GM23338 (cell line): Measurements from ENCODE around the gene THTPA. TPM values are rescaled to one million over a fixed set of nuclear protein-coding genes. Genes with fewer than 3 reads are reported as not detected.

Source experiments
- ATAC-seq: fragments of 200-7000 bp; cut with Tn5 transposase; 3 replicates; pipeline ENCODE4 v1.9.1; 2020
- DNase-seq: peaks from one replicate; pipeline ENCODE4 v3.0.0-alpha.2; 2015; ENCODE audit warnings: low spot score
- H2AFZ ChIP-seq: fragments of 200-600 bp; sonication (generic); 2 replicates; pipeline ENCODE4 v1.8.0; 2016; ENCODE audit warnings: antibody characterized with exemption, mild to moderate bottlenecking, moderate library complexity
- H3F3A ChIP-seq: fragments of 200-600 bp; sonication (generic); replicated peaks from 2 replicates; pipeline ENCODE4 v1.8.0; 2017; ENCODE audit warnings: antibody characterized with exemption, mixed run types, low read depth
- H3K27ac ChIP-seq: fragments of 200-600 bp; sonication (generic); 2 replicates; pipeline ENCODE4 v1.6.1; 2016; ENCODE audit warnings: low read depth
- H3K27me3 ChIP-seq: fragments of 200-600 bp; sonication (generic); 2 replicates; pipeline ENCODE4 v1.8.0; 2016; ENCODE audit warnings: mild to moderate bottlenecking, mixed run types, moderate library complexity; ENCODE audit not compliant: insufficient read depth
- H3K36me3 ChIP-seq: fragments of 200-600 bp; sonication (generic); 2 replicates; pipeline ENCODE4 v1.8.0; 2016; ENCODE audit warnings: mild to moderate bottlenecking; ENCODE audit not compliant: insufficient read depth
- H3K4me1 ChIP-seq: fragments of 200-600 bp; sonication (generic); 2 replicates; pipeline ENCODE4 v1.8.0; 2016; ENCODE audit warnings: mild to moderate bottlenecking, moderate library complexity; ENCODE audit not compliant: insufficient read depth
- H3K4me2 ChIP-seq: fragments of 200-600 bp; sonication (generic); 2 replicates; pipeline ENCODE4 v1.7.1; 2017; ENCODE audit warnings: mixed run types
- H3K4me3 ChIP-seq: fragments of 200-600 bp; sonication (generic); 2 replicates; pipeline ENCODE4 v1.6.1; 2016; ENCODE audit warnings: mixed run types
- H3K79me2 ChIP-seq: fragments of 200-600 bp; sonication (generic); replicated peaks from 2 replicates; pipeline ENCODE4 v1.8.0; 2017; ENCODE audit warnings: mild to moderate bottlenecking; ENCODE audit not compliant: insufficient read depth
- H3K9me2 ChIP-seq: fragments of 200-600 bp; sonication (generic); 2 replicates; pipeline ENCODE4 v1.8.0; 2017; ENCODE audit not compliant: insufficient read depth
- H4K20me1 ChIP-seq: fragments of 200-600 bp; sonication (generic); replicated peaks from 2 replicates; pipeline ENCODE4 v1.8.0; 2017; ENCODE audit warnings: mild to moderate bottlenecking; ENCODE audit not compliant: insufficient read depth
- H3K27ac Mint-ChIP-seq: 2 replicates; pipeline ENCODE4 v1.8.0; 2020; ENCODE audit warnings: inconsistent platforms, mild to moderate bottlenecking, moderate library complexity, mixed read lengths
- H3K27me3 Mint-ChIP-seq: 3 replicates; pipeline ENCODE4 v1.8.0; 2022; ENCODE audit warnings: low read depth, mild to moderate bottlenecking, moderate library complexity, mixed read lengths, inconsistent platforms; ENCODE audit not compliant: insufficient read depth, poor library complexity
- H3K36me3 Mint-ChIP-seq: 3 replicates; pipeline ENCODE4 v1.8.0; 2021; ENCODE audit warnings: low read depth, mild to moderate bottlenecking, inconsistent platforms, moderate library complexity, mixed read lengths
- H3K4me1 Mint-ChIP-seq: 3 replicates; pipeline ENCODE4 v1.8.0; 2020; ENCODE audit warnings: mild to moderate bottlenecking, inconsistent platforms, mixed read lengths
- H3K4me3 Mint-ChIP-seq: 3 replicates; pipeline ENCODE4 v1.8.0; 2021; ENCODE audit warnings: moderate library complexity, mild to moderate bottlenecking, inconsistent platforms, mixed read lengths
- H3K9me3 Mint-ChIP-seq: 3 replicates; pipeline ENCODE4 v1.8.0; 2020; ENCODE audit warnings: moderate library complexity, mild to moderate bottlenecking, inconsistent platforms, mixed read lengths
- EZH2 ChIP-seq: fragments of 200-600 bp; sonication (generic); IDR thresholded peaks from one replicate; pipeline ENCODE4 v1.8.0; 2017; ENCODE audit warnings: antibody characterized with exemption, mild to moderate bottlenecking, low read depth; ENCODE audit not compliant: unreplicated experiment
- JUNB ChIP-seq: IDR thresholded peaks from one replicate; pipeline ENCODE4 v1.6.1; 2016; ENCODE audit warnings: antibody characterized with exemption; ENCODE audit not compliant: unreplicated experiment
- POLR2AphosphoS5 ChIP-seq: IDR thresholded peaks from 2 replicates; pipeline ENCODE4 v1.6.1; 2016; ENCODE audit warnings: antibody characterized with exemption, low read depth
- ZNF331 ChIP-seq: fragments of 250-450 bp; sonication (Bioruptor Pico); IDR thresholded peaks from 2 replicates; pipeline ENCODE4 v1.5.0; 2020; ENCODE audit warnings: low read depth, mild to moderate bottlenecking, moderate library complexity
- polyA plus RNA-seq: library from polyadenylated mRNA; unstranded; fragments of >200 nt; fragmentation: Nextera tagmentation; extraction: Ambion mirVana; gene quantifications from 2 replicates; pipeline ENCODE4 v1.2.1, GENCODE V29; 2016
- total RNA-seq: library from RNA; depleted of rRNA; stranded (reverse); fragments of >200 nt; shearing (Covaris generic); gene quantifications from 2 replicates; pipeline ENCODE4 v1.2.3, GENCODE V29; 2014
- TF ChIP-seq, protein P1 (sequence below): IDR thresholded peaks from 2 replicates; pipeline ENCODE4 v1.6.1; 2016; ENCODE audit warnings: antibody characterized with exemption

THTPA gene
- total and polyA plus RNA-seq, 2 experiments from 2014 or later: 8.6 to 21.3 TPM

DNA sequence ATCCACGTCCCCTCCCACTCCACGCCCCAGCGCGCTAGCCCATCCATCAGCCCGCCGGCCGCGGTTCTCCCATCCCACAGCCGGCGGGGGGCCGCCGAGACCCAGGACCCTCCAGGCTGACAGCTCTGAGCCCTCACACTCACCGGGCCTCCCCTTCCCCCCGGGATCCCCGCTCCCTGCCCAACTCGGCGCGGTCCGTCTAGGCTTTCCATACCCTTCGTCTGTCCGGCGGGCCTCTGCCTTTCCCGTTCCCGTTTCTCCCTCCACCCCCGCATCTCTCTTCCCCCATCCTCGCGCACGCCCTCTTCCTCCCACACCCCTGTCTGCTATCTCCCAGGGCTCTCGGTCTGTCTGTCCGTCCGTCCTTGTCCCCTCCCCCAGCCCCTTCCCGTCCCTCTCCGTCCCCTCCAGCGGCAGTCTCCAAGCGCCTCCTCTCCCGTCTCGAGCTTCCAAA, 5.2 kb upstream of the THTPA start:
- peak overlapping the region; percentile 100 for H3K4me3 ChIP-seq
- Mint-ChIP-seq H3K4me3 (no peak overlapping the region), H3K27ac (peak overlapping the region; percentile 70), H3K4me1 (peaks cover 11% of the 10 kb centered on the region), H3K27me3 (no peaks in the 10 kb centered on the region), H3K9me3 (no peaks in the 10 kb centered on the region), H3K36me3 (peaks cover 2% of the 10 kb centered on the region; the same call in 2 of the 3 replicates)
- H4K20me1 ChIP-seq: no peaks in the 10 kb centered on the region
- peaks cover 57% of the 10 kb centered on the region for H3K4me1 ChIP-seq
- H2AFZ ChIP-seq: no peak overlapping the region
- H3K9me2 ChIP-seq: no peaks in the 10 kb centered on the region
- H3K27ac ChIP-seq: peak overlapping the region; percentile 99
- ATAC-seq (peak; percentile 26), DNase-seq (no peak)
- H3K79me2 ChIP-seq: peaks cover 52% of the 10 kb centered on the region
- H3K4me2 ChIP-seq: peak overlapping the region; percentile 100
- H3F3A ChIP-seq: 0 out of 2 replicates have a peak, but pooled peaks cover 8% of the 10 kb centered on the region
- TF ChIP-seq, protein P1, sequence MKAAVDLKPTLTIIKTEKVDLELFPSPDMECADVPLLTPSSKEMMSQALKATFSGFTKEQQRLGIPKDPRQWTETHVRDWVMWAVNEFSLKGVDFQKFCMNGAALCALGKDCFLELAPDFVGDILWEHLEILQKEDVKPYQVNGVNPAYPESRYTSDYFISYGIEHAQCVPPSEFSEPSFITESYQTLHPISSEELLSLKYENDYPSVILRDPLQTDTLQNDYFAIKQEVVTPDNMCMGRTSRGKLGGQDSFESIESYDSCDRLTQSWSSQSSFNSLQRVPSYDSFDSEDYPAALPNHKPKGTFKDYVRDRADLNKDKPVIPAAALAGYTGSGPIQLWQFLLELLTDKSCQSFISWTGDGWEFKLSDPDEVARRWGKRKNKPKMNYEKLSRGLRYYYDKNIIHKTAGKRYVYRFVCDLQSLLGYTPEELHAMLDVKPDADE: no peak
- TF ChIP-seq POLR2AphosphoS5: peak; percentile 15; the same call in 1 of the 2 replicates
- TF ChIP-seq JUNB: no peak
- TF ChIP-seq ZNF331 (CRISPR knock-in tag): no peak
- H3K36me3 ChIP-seq: no peaks in the 10 kb centered on the region
- H3K27me3 ChIP-seq: no peaks in the 10 kb centered on the region

DNA sequence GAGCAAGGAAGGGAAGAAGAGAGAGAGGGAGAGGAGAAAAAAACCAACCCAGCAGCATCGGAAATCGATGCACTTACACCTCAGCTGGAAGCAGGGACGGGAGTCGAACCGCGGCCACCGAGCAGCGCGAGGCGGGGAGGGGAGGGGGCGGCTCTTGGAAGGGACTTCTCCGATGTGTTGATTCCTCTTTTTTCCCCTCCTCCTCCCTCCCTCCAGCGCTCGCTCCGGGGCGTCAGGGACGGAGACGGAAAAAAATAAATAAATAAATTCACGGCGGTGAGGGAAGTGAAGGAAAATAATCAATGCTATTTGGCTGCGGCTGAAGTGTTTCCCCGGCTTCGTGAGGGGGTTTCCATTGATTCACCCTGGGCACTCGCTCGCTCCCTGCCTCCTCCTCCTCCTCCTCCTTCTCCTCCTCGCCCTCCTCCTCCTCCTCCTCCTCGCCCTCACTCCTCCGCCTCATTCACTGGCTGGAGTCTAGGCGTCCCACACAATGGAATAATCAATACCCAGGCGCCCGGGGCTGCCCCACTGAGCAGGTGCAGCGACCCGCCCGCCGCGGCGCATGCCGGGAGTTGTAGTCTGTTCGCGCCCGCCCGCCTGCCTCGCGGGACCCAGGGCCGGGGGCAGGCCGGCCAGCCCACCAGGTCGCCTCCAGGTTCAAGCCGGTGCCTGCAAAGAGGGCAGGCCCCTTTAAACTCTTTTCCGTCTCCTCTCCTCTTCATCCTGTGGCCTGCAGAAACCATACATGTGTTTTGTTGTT, 4.6 kb upstream of the THTPA start, which contains the start of gene ZFHX2:
Gene ZFHX2, minus strand, starts transcription at position 500 of the 763 bp plus-strand sequence. CDS start 16,440 bp downstream, outside the sequence.
- Histone ChIP-seq H3K4me1 (peaks cover 52% of the 10 kb centered on the region), H3F3A (0 out of 2 replicates have a peak, but pooled peaks cover 10% of the 10 kb centered on the region), H4K20me1 (no peaks in the 10 kb centered on the region), H3K27ac (peak within 1 kb of the TSS; percentile 99), H3K4me2 (peak within 1 kb of the TSS; percentile 100), H3K36me3 (no peaks in the 10 kb centered on the region), H2AFZ (0 out of 2 replicates have a peak within 1 kb of the TSS, but pooled peaks have one; percentile 70), H3K79me2 (peaks cover 48% of the 10 kb centered on the region), H3K4me3 (peak within 1 kb of the TSS; percentile 100), H3K27me3 (no peaks in the 10 kb centered on the region), H3K9me2 (no peaks in the 10 kb centered on the region)
- Mint-ChIP-seq H3K27ac (peak within 1 kb of the TSS; percentile 95), H3K36me3 (no peaks in the 10 kb centered on the region; the same call in 2 of the 3 replicates), H3K27me3 (peaks cover under 1% of the 10 kb centered on the region), H3K9me3 (no peaks in the 10 kb centered on the region), H3K4me3 (no peak within 1 kb of the TSS; the same call in 2 of the 3 replicates), H3K4me1 (peaks cover 13% of the 10 kb centered on the region)
- DNase-seq: peak; percentile 95
- peak; percentile 70 for ATAC-seq
- peak; percentile 51; the same call in 1 of the 2 replicates for TF ChIP-seq POLR2AphosphoS5
- no peak for TF ChIP-seq EZH2
- no peak for TF ChIP-seq JUNB
- TF ChIP-seq, protein P1: peak; percentile 50; the same call in 1 of the 2 replicates
